Measurements from ENCODE around the gene COL23A1.

DNA sequence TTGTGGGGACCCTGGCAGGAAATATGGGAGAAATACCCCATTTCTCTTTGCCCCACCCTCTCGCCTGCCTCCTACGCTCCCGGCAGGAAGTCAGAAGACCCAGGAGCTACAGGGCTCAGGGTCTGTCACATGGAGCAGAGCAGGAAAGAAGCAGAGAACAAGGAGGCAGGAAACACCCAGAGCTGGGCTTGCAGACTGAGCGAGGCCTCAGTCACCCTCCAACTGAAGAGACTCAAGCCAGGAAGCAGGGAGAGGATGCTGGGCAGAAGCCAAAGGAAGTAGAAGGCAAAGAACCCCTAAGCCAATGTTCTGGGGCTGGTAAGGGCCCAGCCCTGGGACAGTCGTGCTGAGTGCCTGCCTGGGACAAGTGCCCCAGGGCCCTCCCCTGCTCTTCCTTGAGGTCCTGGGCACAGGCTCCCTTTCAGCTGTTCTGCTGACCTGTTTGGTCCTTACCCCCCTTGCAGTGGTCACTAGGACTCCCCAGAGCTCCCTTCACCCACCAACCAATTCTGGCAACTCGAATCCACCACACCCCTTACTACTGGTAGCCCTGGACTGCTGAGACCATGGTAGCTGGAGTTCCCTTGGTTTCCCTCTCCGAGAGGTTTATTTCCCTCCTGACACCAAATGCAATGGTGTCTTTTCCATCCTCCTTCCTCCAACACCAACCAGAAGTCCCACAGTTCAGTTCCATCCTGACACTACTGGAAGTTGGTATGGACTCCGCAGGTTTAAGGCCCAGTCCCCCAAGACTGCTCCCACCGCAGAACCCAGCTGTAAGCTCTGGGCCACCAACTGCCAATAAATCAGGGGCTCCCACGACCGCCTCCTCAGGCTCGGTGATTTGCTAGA, 157.5 kb downstream of the COL23A1 start:
- TF ChIP-seq SP2 (tag by site-specific recombination; IDR thresholded peaks at IDR 0.05) (no peak), ZBTB17 (tag by site-specific recombination; IDR thresholded peaks at IDR 0.05) (no peak), ZNF223 (tag by site-specific recombination; IDR thresholded peaks at IDR 0.05) (no peak), CTCF (tag by site-specific recombination; IDR thresholded peaks at IDR 0.05) (no peak)
- TF ChIP-seq, protein P1, sequence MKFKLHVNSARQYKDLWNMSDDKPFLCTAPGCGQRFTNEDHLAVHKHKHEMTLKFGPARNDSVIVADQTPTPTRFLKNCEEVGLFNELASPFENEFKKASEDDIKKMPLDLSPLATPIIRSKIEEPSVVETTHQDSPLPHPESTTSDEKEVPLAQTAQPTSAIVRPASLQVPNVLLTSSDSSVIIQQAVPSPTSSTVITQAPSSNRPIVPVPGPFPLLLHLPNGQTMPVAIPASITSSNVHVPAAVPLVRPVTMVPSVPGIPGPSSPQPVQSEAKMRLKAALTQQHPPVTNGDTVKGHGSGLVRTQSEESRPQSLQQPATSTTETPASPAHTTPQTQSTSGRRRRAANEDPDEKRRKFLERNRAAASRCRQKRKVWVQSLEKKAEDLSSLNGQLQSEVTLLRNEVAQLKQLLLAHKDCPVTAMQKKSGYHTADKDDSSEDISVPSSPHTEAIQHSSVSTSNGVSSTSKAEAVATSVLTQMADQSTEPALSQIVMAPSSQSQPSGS (tag by site-specific recombination; IDR thresholded peaks at IDR 0.05; ENCODE audit: low read depth), result no peak

Data from HEK293 (cell line).